DLD1 (cell line): ENCODE data around the gene EMSY.

Source experiments
- in situ Hi-C: cut with HindIII; loops from 2 replicates; pipeline ENCODE4 v1.10.0; 2017; ENCODE audit warnings: low sequenced_read_pairs

EMSY gene

GRCh38 chr11:76455931-76456330, 11.1 kb downstream of the EMSY start:
- in situ Hi-C loops, result no loop called here

DNA sequence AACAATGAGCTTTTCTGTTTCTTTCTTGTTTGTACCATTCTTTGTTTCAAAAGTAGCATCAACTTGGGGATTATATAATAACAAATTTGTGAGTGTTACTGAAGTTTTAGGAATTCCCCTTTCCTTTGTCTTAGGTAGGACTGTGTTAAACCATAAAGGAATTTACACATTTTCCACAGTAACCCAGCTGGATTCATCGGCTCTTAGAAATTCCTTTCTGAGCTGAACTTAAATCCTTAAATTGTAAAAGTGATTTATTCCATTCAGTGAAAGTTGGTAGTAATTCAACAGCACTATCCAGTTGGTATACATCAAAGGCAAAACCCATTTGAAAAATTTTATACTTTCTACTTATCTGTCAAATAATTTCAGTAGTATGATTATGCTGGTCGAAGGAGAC, 11.8 kb downstream of the EMSY start:
- in situ Hi-C loops, result no loop called here

- in situ Hi-C loops, result no loop called here
Measured at GRCh38 chr11:76459299-76459698, 14.5 kb downstream of the EMSY start.

- in situ Hi-C loops, result no loop called here
Measured at GRCh38 chr11:76459846-76460245, 15.0 kb downstream of the EMSY start.

GRCh38 chr11:76462317-76462716, 17.5 kb downstream of the EMSY start:
- in situ Hi-C loops, result no loop called here

DNA sequence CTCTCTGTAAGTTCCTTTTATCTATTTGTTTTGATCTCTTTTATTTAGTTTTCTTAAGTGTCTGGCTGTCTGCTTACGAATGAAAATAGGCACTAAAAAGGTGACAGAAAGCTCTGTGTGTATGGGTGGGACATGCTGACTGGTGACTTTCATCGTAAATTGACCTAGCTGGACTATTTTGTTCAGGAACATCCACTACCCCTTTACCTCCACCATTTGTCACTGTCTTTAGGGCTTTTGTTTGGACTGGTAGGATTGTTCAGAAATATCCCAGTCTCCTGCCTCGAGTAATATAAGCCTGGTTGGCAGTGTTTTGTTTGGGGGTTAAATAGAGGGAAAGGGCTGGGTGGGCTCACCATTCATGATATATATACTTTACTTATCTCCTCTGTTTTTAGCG, 20.9 kb downstream of the EMSY start:
- in situ Hi-C loops, result no loop called here

DNA sequence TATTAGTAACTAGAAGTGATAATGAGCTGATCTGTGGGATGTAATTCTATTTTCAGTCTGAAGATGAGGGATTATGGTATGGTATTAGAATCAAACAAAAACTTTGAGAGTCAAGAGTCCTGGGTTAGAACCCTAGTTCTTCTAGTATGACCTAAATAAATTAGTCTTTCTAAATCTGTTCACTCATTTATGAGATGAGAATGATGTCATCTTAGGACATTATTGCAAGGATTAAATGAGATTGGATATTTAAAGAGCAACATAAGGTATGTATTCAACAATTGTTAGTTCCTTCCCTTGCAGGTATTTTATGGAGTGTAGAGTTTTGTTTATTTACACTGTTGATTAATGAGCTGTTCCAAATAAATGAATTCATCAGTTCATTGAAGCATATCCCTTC, 21.8 kb downstream of the EMSY start:
- in situ Hi-C loops, result no loop called here

DNA sequence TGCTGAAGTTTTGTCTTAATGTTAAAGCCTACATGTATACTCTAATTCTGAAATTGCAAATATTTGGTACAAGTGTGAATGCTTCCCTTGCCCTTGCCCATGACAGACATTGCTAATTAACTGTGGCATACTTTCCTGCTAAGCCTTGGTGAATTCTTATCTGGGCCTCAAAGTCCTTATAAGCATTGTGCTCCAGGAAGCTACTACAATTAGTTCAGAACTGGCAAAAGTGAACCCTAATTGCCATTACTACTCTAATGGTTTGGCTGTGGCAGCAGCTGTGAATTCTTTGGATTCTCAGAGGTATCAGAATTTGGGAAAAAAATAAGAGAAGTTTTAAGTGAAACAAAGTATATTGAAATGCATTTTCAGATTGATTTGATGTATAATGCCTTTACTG, 24.3 kb downstream of the EMSY start:
- in situ Hi-C loops, result no loop called here

GRCh38 chr11:76471382-76471781, 26.6 kb downstream of the EMSY start:
- in situ Hi-C loops, result no loop called here

DNA sequence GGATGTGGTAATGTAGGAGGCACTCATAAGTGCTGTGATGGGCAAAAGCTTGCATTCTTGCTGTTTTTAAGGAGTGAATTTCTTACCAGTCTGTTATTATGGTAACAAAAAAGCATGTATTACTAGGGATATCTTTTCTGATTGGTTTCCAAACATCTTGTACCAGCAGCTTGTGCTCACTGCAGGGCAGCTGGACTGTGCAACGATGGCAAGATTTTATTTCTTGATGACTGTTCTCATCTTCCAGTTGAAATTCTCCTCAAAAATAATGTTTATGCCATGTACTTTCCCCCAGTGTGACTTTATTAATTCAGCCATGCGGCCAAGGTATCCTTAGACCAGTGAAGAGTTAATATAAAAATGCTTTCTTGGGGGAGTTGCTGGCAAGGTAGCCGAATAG, 35.4 kb downstream of the EMSY start:
- in situ Hi-C loops, result no loop called here

DNA sequence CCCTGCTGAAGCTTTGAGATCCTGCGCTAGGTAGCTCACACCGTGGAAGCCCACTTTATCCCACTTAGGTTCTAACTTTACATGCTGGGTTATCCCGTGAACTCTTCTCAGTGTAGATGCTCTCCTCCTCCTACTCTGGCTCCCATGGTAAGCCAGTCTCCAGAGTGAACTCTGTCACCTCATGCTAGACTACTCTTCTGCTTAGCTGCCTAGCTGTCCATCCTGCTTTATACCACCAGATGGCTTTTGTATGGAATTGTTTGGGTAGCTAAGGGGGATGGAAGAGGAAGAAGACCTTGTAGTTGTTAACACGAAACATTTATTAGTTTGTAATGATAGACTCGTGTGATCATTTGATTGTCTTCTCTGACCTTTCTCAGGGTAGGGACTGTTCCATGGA, 46.8 kb downstream of the EMSY start:
- in situ Hi-C loops, result no loop called here

DNA sequence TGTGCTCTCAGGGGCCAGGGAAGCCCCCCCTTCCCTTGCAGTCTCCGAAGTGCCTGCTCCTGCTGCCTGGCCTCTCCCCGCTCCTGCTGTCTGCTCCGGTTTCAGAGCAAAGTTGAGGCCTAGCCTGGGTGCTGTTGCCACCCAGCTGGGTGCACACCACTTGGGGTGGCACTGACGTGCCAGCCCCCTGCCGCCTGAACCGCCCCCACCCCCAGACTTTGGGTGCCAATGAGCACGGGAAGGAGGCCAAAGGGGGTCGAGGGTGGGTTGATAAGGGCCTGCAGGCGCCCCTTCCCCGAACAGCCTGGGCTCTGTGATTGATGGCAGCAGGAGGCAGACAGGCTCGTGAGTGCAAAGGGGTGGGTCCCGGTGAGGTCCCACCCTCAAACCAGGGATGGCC, 48.2 kb downstream of the EMSY start:
- in situ Hi-C loops, result no loop called here

DNA sequence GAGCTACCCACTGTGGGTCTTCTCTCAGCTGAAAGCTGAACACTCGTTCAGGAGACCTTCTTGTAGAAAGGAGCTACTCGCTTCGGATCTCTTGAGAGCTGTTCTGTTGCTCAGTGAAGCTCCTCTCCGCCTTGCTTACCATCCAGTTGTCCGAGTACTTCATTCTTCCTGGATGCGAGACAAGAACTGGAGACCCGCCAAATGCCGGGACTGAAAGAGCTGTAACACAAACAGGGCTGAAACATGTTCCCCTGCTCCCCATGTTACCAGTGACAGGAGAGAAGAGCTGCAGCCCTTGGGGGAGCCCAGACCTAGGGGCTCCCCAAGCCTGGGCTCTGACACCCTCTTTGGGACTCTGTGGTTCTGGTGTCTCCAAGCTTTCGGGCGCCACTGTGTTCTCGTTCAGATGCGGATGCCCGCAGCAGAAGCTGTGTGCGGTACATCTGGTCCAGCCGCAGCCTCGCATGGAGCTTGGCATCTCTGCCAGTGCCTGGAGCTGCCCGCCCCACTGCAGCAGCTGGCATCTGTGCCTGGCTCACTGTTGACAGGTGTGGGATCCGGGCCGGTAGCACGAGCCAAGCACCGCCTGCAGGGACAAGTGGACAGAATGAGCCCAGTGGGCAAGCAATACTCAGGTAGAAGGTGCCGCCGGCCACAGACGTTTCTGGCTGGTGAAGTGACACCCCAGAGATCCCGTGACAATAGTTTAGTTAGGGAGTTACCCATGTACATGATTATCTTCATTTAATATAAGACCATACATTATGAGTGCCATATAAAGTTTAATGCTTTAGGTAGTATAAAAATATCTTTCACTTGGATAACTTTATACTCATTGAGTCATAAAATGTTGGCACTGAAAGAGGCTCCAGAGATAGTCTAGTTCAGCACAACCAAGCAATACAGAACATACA, 49.1 kb downstream of the EMSY start:
- in situ Hi-C loops, result no loop called here

- in situ Hi-C loops, result no loop called here
Measured at GRCh38 chr11:76495019-76495418, 50.2 kb downstream of the EMSY start.

- in situ Hi-C loops, result no loop called here
Measured at GRCh38 chr11:76496174-76496573, 51.4 kb downstream of the EMSY start.

- in situ Hi-C loops, result no loop called here
Measured at GRCh38 chr11:76501526-76502202, 56.8 kb downstream of the EMSY start.

- in situ Hi-C loops, result no loop called here
Measured at GRCh38 chr11:76506833-76507232, 62.0 kb downstream of the EMSY start.

DNA sequence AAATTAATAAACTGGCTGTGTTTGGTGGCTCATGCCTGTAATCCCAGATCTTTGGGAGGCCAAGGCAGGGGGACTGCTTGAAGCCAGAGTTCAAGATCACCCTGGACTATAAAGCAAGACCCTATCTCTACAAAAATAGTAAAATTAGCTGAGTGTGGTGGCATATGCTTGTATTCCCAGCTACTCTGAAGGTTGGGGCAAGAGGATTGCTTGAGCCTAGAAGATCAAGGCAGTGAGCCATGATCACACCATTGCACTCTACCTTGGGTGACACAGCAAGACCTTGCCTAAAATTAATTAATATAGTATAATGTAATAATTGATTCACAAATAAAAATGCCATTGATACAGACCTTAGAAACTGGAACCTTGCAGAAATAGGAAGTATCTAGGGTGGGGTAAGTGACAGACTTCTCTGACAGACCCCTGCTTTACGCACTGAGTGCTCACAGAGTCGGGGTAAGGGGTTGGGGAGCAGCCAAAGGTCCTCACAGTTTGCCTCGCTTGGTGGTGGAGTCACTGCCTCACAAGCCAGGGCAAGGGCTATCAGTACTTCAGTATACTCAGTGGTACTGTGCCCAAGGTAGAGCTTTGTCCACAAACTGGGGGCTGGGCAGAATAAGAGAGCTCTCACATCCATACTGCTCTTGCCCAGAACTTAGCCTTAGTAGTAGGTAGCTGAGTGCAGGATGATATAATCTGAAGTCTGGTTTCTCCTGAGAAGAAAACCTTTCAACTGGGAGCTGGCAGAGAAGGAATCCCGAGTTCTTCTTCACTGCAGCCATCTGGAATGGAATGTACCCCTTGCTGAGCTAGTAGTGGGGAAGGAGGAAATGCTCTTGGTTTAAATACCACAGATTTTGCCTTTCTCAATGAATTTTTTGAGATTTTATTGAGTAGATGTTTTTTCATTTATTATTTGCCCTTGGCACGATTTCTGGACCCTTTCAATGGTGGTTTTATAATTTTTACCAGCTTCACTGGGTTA, 65.5 kb downstream of the EMSY start:
- in situ Hi-C loops, result no loop called here

DNA sequence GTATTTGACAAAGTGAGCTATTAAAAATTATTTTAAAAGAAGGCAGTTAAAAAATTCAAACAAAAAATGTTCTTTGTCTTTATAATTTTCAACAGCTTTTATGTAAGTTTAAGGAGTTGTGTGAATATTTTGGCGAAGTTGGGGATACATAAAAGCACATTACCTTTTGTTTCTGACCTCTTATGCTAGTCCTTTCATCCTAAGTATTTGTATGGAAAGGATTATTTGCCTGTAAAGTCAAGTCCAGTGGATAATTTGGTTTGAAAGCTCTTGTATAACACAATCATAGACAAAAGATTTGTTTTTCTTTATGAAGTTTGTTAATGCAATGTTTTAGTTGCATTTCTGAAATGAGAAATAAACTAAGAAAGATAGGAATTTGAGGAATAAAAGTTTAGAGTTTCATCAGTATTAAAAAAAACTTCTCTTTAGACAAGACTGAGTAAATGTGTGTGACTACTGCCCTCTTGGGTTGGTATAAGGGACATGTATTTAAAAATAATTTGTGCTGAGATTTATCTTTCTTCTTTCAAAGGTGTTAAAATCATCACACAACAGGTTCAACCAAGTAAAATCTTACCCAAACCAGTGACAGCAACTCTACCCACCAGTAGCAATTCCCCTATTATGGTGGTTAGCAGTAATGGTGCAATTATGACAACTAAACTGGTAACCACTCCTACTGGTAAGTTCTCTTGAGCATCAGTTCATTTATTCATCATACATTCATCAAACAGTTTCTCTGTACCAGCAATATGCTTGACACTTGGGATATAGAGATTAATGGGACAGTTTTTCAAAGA, 68.2 kb downstream of the EMSY start:
- in situ Hi-C loops, result no loop called here

GRCh38 chr11:76513654-76514034, 68.8 kb downstream of the EMSY start:
- in situ Hi-C loops, result no loop called here
